Stimulated activated naive CD4-positive, alpha-beta T cell treated with Interleukin-2 at 50 U/mL for 16 hours (primary cell): Measurements from ENCODE around the gene PRAMEF11.
"Not testable (repeated sequence)": the region's sequence is repeated elsewhere in the genome, so short reads cannot be mapped to it uniquely, and the experiment has no call there.

Experiments used
- DNase-seq: peaks from one replicate; lab custom pipeline; 2025; lab: John Stamatoyannopoulos, UW

The PRAMEF11 gene

GRCh38 chr1:12831310-12831709, at the start of gene PRAMEF11:
Gene PRAMEF11, minus strand, starts transcription at chr1:12831410. Its CDS starts 2,621 bp downstream, at chr1:12828789.
- DNase-seq: not testable (repeated sequence)

GRCh38 chr1:12878453-12878852, 47.2 kb upstream of the PRAMEF11 start:
- DNase-seq: not testable (repeated sequence)

DNA sequence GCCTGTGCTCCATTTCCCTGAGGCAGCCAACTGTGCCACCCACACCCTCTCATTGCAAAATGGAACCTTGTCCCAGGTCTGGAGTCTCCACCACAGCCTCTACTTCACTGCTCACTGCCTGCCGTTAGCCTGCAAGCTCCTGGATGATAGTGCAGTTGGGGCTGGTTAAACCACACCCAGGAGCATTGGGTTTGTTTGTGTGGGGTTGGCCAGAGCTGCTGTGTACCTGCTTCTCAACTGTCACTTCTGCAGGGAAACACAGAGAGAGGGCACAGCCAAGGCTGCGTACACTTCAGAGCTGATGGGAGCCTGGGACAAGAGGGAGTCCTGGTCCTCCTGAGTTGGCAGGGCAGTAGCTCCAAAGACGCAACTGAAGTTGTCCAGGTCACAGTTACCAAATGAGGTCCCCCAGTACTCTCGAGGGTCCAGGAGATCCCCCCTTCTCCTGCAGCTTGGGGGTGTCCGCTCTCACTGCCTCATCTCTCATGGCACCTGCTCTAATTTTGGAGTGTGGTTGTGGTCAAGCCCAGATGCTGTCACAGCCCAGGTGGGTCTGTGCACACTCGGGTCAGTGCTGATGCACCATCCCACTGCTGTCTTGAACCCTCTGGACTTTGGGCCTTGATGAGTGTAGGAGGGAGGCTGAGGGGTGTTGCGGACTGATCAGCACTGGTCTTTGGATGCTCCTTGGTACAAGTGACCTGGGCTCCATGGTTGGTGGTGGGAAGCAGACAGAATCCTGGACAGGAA, 32.1 kb upstream of the PRAMEF11 start:
- not testable (repeated sequence) for DNase-seq

GRCh38 chr1:12856786-12857185, 25.6 kb upstream of the PRAMEF11 start, which contains the start of gene PRAMEF2:
Gene PRAMEF2, plus strand, starts transcription at chr1:12857086. Its CDS starts 1,924 bp downstream, at chr1:12859010.
- DNase-seq: not testable (repeated sequence)

DNA sequence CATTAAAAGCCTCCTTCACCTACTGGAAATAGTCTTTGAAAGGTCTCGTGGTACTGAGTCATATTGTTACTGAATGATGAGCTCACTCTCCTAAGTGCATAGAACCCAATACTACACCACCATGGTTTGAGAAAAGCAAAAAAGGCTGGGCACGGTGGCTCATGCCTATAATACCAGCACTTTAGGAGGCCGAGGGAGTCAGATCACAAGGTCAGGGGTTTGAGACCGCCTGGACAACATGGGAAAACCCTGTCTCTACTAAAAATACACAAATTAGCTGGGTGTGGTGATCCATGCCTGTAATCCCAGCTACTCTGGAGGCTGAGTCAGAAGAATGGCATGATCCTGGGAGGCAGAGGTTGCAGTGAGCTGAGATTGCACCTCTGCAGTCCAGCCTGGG, 20.6 kb upstream of the PRAMEF11 start:
- no peak for DNase-seq

DNA sequence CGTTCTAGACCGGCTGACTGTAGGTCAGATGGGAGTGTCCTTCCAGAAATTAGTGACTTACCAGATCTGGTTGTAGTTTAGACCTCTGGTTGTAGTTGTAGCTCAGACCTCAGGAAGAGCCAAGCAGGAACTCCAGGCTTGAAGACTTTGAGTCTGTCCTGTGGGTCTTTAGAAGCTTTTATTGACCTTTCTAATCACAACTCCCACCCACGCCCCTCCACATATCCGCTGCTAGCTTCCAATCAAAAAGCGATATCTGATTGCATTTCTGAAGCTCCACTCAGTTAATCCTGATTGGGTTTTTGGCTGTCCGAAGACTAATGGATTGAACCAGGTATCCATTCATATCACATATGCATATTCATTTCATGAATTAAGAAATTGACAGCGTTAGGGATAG, 17.4 kb upstream of the PRAMEF11 start, which contains the start of gene HNRNPCL1:
Gene HNRNPCL1 (minus strand): TSS at position 101 of the 400 bp plus-strand sequence. CDS start 431 bp downstream, outside the sequence.
- not testable (repeated sequence) for DNase-seq

- not testable (repeated sequence) for DNase-seq
Measured at GRCh38 chr1:12833251-12833650, 2.0 kb upstream of the PRAMEF11 start.

DNA sequence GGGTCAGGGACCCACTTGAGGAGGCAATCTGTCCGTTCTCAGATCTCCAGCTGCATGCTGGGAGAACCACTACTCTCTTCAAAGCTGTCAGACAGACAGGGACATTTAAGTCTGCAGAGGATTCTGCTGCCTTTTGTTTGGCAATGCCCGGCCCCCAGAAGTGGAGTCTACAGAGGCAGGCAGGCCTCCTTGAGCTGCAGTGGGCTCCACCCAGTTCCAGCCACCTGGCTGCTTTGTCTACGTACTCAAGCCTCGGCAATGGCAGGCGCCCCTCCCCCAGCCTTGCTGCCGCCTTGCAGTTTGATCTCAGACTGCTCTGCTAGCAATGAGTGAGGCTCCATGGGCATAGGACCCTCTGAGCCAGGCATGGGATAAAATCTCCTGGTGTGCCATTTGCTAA, 12.1 kb downstream of the PRAMEF11 start:
- not testable (repeated sequence) for DNase-seq

GRCh38 chr1:12811409-12811784, 19.8 kb downstream of the PRAMEF11 start:
- no peak for DNase-seq

DNA sequence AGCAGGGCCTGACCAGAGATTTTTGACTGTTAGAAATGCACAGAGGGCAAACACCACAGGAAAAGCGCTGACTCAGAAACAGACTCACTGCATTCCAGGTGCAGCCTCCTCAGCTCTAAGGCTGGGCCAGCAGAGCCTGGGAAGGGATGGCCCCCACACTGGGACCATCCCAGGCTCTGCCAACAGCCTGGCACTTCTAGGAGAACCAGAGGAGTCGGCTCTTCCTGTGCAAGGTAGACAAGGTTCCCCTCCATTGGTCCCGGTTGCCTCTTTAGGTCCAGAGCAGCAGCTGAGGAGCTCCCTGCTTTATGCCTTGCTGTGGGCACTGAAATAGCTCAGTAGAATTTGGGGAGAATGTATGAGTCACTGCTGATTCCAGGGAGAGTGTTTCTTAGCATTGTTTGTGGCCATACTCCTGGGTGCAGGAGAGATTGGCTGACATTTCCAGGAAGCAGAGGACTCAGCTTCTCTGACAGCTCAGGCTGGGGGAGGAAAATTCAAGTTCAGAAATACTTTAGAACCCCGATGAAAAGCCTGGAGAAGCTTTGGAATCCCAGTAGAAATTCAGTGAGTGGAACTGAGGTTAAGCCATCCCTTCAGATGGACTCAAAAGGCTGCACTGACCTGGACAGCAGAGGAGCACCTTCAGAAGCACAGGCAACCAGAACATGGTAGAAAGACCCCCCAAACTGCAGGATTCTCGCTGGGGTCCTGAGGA, 20.4 kb downstream of the PRAMEF11 start:
- no peak for DNase-seq

GRCh38 chr1:12809933-12810332, 21.3 kb downstream of the PRAMEF11 start:
- no peak for DNase-seq

- no peak for DNase-seq
Measured at GRCh38 chr1:12799730-12800129, 31.5 kb downstream of the PRAMEF11 start.

- no peak for DNase-seq
Measured at GRCh38 chr1:12798911-12799310, 32.3 kb downstream of the PRAMEF11 start.

GRCh38 chr1:12791097-12791496, 40.1 kb downstream of the PRAMEF11 start, which contains the start of gene PRAMEF1:
Gene PRAMEF1, plus strand, starts transcription at chr1:12791397. Its CDS starts 1,831 bp downstream, at chr1:12793228.
- DNase-seq: not testable (repeated sequence)

GRCh38 chr1:12784729-12785128, 46.5 kb downstream of the PRAMEF11 start:
- DNase-seq: not testable (repeated sequence)

DNA sequence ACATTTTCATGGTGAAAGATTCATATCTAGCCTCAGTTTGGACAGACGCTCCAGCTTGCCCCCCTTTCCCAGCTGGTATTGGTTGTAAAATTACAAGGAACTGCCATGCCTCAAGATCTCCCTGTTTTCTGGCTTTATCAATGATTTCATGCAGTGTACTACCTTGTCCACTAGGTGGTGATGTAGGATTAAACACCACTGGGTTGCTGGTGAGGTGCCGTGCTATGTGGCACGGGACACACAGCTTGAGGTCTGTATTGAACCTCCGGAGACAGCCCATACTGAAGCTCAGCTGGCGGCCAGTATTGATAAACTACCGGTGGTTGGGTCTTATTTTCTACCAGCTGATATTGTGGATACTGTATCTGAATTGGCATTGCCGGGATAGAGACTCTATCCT, 47.4 kb downstream of the PRAMEF11 start:
- not testable (repeated sequence) for DNase-seq

DNA sequence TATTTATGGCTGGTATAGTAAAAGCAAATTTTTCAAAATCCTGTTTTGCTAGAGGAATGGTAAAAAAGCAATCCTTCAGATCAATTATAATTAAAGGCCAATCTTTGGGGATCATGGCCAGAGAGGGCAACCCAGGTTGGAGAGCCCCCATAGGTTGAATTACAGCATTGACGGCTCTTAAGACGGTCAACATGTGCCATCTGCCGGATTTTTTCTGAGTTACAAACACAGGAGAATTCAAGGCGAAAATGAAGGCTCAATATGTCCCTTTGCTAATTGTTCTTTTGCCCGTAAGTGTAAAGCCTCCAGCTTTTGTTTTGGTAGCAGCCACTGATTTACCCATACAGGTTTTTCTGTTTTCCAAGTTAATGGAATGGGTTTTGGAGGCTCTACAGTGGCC, 49.7 kb downstream of the PRAMEF11 start:
- not testable (repeated sequence) for DNase-seq

- no peak for DNase-seq
Measured at GRCh38 chr1:12778907-12779306, 52.3 kb downstream of the PRAMEF11 start.

DNA sequence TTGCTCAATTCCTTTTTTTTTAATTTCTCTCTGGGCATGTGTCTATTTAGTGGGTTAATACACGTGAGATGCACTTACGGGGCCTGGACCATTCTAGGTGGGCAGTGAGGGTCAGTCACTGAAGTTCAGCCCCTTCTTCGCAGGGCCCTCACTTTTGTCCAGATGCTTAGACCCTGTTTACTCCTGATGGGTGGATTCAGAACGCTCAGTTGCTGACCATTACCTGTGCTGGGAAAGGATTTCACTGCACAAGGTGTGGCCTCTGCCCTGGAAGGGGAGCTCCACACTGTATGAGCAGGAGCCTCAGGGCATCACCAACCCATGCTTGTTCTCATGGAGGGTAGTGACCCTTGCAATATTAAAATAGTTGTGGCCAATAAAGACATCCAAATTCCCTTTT, 53.1 kb downstream of the PRAMEF11 start:
- no peak for DNase-seq

DNA sequence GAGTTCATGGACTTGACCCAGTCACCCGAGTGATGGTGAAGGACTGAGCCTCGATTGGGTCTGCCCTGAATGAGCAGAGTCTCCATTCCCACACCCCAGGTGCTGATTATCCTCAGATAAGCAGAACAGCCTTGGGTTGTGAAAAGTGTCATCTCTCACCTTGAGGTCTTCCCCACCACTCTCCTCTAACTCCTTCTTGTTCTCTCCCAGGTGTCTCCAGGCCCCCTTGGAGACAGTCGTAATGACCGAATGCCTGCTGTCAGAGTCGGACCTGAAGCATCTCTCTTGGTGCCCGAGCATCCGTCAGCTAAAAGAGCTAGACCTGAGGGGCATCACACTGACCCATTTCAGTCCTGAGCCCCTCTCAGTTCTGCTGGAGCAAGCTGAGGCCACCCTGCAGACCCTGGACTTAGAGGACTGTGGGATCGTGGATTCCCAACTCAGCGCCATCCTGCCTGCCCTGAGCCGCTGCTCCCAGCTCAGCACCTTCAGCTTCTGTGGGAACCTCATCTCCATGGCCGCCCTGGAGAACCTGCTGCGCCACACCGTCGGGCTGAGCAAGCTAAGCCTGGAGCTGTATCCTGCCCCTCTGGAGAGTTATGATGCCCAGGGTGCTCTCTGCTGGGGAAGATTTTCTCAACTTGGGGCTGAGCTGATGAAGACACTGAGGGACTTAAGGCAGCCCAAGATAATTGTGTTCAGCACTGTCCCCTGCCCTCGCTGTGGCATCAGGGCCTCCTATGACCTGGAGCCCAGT, 54.2 kb downstream of the PRAMEF11 start:
- no peak for DNase-seq

GRCh38 chr1:12775443-12775842, 55.8 kb downstream of the PRAMEF11 start:
- no peak for DNase-seq

DNA sequence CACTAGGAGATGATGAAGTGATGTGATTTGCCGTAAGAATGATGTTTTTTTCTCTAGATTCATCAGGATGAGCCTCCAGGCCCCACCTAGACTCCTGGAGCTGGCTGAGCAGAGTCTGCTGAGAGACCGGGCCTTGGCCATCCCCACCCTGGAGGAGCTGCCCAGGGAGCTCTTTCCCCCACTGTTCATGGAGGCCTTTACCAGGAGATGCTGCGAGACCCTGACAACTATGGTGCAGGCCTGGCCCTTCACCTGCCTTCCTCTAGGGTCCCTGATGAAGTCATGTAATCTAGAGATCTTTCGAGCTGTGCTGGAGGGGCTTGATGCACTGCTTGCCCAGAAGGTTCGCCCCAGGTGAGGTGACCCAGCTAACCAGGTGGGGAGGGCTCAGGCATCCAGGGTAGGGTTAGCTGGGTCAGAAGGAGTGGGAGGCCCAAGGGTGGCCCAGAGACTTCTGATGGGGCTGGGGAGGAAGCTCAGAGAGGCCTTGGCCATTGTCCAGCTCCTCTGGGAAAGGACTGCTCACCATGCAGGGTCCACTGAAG, 56.3 kb downstream of the PRAMEF11 start:
- DNase-seq: no peak
